Fibroblast of skin of right biceps (primary cell): ENCODE results near the gene CANT1.
"Not testable (repeated sequence)": the region's sequence is repeated elsewhere in the genome, so short reads cannot be mapped to it uniquely, and the experiment has no call there.

Experiments used
- DNase-seq: peaks from one replicate; pipeline ENCODE4 v3.0.0-alpha.2; 2013

CANT1 gene

DNA sequence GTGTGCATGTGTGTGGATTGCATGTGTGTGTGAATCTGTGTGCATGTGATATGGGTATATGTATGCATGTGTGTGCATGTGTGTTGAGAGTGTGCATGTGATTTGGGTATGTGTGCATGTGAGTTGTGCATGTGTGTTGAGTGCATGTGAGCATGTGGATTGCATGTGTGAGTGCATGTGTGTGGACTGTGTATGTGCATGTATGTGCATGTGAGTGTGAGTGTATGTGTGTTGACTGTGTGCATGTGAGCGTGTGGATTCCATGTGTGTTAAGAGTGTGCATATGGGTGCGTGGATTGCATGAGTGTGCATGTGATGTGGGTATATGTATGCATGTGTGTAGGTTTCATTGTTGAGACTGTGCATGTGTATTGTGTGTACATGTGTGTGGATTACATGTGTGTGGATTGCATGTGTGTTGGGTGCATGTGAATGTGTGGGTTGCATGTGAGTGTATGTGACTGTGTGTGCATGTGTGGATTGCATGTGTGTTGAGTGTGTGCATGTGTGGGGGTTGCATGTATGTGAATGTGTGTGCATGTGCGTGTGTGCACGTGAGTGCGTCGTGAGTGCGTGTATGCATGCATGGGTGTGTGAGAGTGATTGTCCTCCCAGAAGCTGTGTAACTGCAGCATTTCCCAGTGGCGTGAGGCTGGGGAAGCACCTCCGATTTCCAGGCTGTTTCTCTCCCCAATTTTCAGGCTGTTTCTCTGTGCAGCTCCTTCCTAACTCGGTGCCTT, 33.8 kb upstream of the CANT1 start:
- DNase-seq: no peak

DNA sequence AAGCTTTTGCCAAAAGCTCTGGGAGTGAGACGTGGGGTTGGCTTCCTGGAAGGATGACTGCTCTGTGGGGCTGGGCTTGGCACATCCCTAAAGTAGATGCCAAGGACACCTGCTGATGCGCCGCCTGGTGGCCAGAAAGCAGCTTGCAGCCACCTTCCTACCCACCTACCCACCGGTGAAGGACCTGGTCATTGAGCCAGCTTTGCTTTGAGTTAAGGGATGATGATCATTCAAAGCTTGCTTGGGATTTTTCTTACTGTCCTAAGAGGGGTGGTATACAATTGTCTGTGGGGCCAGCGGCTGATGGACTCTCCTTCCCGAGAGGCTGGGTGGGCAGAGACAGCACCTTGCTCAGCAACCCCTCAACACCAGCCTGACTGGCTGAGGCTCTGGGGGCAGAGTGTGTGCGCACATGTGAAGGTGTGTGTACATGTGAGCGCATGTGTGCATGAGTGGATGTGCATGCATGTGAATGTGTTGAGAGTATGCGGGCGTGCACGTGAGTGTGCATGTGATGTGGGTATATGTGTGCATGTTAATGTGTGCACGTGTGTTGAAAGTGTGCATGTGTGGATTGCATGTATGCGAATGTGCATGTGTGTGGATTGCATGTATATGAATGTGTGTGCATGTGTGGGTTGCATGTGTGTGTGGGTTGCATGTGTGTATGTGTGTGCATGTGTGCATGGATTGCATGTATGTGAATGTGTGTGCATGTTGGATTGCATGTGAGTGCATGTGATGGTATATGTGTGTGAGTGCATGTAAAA, 33.0 kb upstream of the CANT1 start:
- peak; percentile 56 for DNase-seq

DNA sequence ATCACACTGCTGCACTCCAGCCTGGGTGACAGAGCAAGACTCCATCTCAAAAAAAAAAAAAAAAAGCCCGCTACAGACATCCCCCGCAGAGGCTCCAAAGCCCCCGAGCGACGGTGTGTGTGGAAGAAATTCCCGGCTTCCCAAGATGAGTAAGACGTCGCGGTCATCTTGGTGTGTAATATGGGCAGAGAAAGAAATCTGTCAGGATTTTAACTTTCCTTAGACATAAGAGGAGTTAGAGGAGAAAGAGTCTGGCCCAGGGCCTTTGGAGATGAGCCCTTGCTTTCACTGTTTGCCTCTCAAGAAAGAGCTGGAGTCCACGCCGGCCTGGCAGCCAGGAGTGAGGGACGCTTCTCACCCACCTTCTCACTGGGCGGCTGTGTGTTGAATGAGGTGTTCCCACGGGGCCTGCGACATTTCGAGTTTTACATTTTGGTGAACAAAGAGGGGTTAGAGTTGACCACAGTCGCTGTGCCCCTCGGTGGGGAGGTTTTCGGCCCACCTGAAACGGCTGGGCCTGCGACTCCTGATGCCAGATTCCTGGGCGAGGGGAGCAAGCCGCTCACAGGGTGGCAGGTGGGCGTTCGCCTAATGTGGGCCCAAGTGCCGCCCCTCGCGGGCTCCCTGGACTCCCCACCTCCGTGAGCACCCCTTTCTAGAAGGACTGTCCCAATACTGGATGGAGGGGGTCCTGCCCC, 32.3 kb upstream of the CANT1 start:
- peak; percentile 78 for DNase-seq

DNA sequence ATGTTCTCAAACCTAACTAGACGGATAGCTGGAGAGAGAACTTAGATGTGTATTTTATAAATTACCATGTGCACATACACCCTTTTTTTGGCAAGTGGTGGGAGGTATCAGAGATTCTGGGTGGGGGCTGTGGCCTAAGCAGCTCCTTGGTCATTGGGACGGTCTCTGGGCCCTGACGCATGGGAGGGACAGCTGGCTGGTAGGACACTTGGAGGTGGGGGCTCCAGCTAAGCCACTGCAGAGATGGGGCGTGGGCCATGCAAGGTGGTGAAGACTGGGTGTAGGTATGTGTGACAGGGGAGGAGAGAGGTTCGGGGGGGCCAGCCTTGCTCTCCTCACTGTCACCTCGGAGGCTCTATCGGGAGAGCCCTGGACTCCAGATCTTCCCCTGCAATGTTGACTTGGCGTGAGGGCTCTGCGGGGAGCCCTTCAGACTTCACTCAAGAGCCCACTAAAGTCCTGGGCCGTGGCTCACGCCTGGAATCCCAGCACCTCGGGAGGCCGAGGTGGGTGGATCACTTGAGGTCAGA, 31.5 kb upstream of the CANT1 start:
- no peak for DNase-seq

- DNase-seq: no peak
Observed at GRCh38 chr17:79039886-79040285, 30.3 kb upstream of the CANT1 start.

- no peak for DNase-seq
Observed at GRCh38 chr17:79039171-79039570, 29.6 kb upstream of the CANT1 start.

DNA sequence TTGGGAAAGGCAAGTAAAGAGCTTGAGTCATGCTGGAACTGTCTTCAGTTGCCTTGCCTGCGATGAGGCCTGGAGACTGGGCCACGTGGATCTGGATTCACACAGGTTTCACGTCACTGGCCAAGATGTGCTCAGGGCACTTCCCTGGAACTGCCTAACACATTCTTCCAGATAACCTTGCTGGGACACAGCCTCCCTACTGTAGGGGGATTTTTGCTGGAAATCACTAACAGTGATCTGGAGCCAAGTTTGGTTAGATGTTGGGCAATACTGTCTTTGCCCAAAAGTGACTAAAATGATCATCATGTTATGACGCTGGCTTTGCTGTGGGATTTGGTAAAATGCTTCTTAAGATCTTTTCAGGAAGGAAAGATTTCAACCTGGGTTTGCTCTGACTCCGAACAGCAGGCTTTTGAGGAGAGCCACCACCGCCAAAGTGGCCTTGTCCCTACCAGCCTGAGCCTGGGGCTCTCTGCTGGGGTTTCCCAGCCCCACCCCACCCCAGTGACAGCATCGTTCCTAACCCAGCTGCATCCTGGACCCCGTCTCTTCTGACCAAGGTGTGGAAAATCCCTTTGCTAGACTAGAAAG, 29.1 kb upstream of the CANT1 start:
- peak; percentile 92 for DNase-seq

DNA sequence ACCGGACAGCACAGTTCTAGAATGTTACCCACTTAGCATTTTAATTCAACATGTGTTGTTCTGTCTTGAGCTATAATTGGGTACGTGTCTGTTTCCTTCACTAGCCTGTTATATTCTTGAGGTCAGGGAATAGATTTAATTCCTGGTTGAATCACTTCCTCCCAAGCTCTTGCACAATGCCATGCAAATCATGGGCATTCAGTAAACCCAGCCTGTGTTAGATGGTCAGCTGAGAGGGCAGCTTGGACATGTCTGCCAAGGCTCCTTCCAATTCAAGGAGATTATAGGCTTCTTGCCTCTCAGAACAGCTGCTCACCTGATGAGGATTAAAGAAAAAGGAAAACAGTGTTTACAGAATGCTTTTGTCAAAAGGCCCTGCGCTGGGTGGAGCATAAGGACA, 27.0 kb upstream of the CANT1 start:
- DNase-seq: peak; percentile 74

- no peak for DNase-seq
Observed at GRCh38 chr17:79036181-79036580, 26.6 kb upstream of the CANT1 start.

GRCh38 chr17:79035686-79036085, 26.1 kb upstream of the CANT1 start:
- no peak for DNase-seq

DNA sequence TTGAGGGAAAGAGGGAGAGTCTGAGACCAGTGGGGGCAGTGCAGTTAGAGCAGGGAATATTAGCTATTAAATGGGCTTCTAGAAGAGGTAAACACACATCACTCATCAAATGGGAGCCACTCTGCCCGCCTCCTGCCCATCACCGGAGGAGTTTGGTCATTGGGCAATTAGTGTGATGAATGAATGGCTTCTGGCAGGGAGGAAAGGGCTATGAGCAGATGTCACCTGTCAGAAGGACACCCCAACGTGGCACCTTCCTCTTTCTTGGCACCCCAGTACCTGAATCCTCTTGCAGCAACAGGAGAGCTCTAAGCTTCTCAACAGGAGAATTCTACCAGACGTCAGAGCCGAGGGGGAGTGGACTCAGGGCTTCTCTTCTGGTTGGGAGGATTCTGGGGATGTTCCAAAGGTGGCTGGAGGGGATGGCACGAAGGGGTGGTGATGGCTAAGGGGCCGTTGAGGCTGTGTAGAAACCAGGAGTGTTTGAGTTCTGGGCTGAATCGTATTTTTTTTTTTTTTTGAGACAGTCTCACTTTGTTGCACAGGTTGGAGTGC, 25.4 kb upstream of the CANT1 start:
- no peak for DNase-seq

DNA sequence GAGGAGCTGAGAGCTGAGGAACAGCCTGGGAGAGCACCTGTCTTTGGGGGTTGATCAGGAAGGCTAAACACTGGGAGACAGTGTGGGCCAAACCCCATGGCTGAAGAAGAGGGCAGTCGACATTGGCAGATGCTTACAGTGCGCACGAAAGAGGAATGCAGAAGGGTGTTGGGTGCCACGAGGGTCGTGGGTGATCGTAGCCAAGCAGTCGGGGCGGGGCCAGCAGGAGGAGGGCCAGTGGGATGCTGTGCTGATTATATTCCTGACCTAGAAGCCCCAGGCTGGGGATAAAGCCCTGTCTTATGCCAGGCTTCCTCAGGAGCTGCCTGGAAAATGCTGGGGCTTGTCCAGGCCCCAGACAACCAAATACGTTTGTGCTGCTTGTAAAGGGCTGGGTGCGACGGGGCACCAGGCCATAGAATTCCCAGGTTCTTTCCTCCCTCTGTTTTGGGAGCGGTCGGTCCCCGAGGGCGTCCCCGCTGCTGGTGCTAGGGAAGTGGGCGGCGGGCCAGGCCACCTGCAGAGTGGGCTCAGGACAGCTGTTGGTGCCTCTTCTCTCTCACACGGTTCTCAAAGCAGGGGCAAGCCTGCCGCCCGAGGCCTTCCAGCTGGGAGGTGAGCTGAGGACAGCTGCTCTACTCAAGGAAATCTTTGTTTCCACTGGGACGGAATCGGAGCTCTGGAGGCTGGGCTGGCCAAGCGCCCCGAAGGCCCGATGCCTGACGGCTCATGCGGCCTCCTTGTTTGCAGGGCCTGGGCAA, 24.4 kb upstream of the CANT1 start:
- DNase-seq: no peak

- no peak for DNase-seq
Observed at GRCh38 chr17:79033046-79033616, 23.6 kb upstream of the CANT1 start.

DNA sequence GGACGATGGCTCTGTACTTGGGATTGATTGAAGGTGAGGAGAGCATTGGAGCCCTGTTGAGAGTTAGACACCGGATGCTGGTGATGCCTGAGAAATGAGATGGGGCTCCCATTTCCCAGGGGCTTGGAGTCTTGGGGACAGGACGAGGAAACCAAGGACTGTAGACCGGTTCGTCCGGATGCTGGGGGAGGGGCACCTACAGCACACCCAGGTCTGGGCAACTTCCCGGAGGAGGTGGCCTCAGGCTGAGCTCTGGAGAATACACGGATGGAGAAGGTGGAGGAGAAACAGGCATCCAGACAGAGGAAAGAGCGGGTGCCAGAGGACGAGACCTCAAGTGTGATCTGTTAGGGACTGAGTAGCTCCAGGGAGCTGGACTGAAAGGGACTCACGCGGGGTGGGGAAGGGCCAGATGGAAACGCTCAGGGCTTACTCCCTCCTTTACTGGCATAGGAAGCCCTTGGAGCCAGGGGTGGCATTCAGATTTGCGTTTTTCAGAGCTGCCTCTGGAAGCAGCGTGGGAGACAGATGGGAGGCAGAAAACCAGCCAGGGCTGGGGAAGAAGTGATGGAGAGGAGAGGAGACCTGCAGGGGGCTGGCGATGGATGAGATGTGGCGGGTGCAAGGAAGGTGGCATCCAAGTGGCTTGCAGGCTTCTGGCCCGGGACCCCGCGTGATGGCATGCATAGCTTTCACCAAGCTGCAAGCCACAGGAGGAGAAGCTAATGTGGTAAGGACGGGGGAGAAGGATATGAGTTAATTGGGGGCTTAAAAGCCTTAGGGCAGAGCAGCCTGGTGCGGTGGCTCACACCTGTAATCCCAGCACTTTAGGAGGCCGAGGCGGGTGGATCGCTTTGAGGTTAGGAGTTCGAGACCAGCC, 22.7 kb upstream of the CANT1 start:
- DNase-seq: no peak

- DNase-seq: not testable (repeated sequence)
Observed at GRCh38 chr17:79030636-79031035, 21.1 kb upstream of the CANT1 start.

GRCh38 chr17:79029327-79030009, 19.9 kb upstream of the CANT1 start:
- no peak for DNase-seq

- DNase-seq: no peak
Observed at GRCh38 chr17:79028496-79029326, 19.1 kb upstream of the CANT1 start.

DNA sequence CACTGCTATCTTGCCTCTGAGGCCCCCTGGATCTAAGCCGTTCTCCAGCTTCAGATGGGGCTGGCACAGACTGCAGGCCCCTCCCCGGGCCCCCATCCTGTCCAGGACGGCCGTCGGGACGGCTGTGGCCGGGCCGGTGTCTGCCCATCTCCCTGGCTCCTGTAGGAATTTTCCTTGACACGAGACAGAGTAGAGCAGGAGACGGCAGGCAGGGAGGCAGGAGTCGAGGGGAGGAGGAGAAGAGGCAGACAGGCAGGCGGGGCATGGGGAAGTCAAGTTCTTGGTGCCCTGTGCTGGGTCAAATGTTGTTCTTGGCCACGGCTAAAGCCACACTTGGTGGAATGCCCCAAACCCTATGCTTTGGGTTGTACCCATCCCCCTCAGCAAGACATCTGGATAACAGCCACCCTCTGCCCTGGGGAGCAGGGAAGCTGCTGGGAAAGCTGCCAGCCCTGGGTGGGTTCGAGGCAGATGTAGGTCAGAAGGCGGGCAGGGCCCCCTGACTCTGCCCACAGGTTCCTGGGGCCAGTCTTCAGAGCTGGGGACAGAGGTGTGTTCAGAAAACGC, 18.4 kb upstream of the CANT1 start:
- peak; percentile 26 for DNase-seq
